K562 (cell line): ENCODE data around the gene MAP4K5. TPM values are rescaled to one million over a fixed set of nuclear protein-coding genes. Genes with fewer than 3 reads are reported as not detected.

ENCODE experiments used
- GABPA ChIP-seq: fragments of 200-800 bp; sonication (Bioruptor generic); conservative IDR thresholded peaks from 2 replicates; pipeline ENCODE4 v1.6.1; 2016; ENCODE audit warnings: low read depth, missing genetic modification characterization, missing compliant biosample characterization
- GABPB1 ChIP-seq: sonication (generic); formaldehyde crosslinking; IDR thresholded peaks from 2 replicates; pipeline ENCODE4 v1.8.0; 2022; ENCODE audit warnings: mild to moderate bottlenecking, missing genetic modification reagents
- JUN ChIP-seq, 2 experiments: sonication (generic) in 1 of 2; formaldehyde crosslinking in 1 of 2; IDR thresholded peaks; 2 replicates each; pipeline versions ENCODE4 v1.6.1 to v1.8.0; 2012 to 2022; ENCODE audit warnings: borderline replicate concordance in 2 of 2, mild to moderate bottlenecking in 2 of 2, improper control_type of control experiment in 1 of 2, low read depth in 1 of 2, low read length in 1 of 2, missing genetic modification reagents in 1 of 2
- L3MBTL2 ChIP-seq: fragments of 450-650 bp; IDR thresholded peaks from 2 replicates; pipeline ENCODE4 v1.6.1; 2016; ENCODE audit warnings: mild to moderate bottlenecking, moderate library complexity
- MEF2D ChIP-seq: conservative IDR thresholded peaks from 2 replicates; pipeline ENCODE4 v1.6.1; 2016; ENCODE audit warnings: low read depth, missing genetic modification characterization, missing compliant biosample characterization
- MTA3 ChIP-seq: fragments of 450-650 bp; formaldehyde crosslinking; IDR thresholded peaks from 2 replicates; pipeline ENCODE4 v1.6.1; 2017; ENCODE audit warnings: mild to moderate bottlenecking, borderline replicate concordance
- MYC ChIP-seq, 2 experiments: fragments of 250-450 bp in 1 of 2; sonication (Bioruptor Pico) in 1 of 2; IDR thresholded peaks; 2 replicates each; pipeline versions ENCODE4 v1.5.1 to v1.6.1; 2012 to 2021; ENCODE audit warnings: low read depth in 2 of 2, borderline replicate concordance in 1 of 2, improper control_type of control experiment in 1 of 2, low read length in 1 of 2, mild to moderate bottlenecking in 1 of 2, moderate library complexity in 1 of 2
- TAF7 ChIP-seq: fragments of 450-650 bp; IDR thresholded peaks from 2 replicates; pipeline ENCODE4 v1.6.1; 2016; ENCODE audit warnings: missing genetic modification characterization, missing compliant biosample characterization
- ZFPM2 ChIP-seq: fragments of 250-450 bp; sonication (Bioruptor Pico); IDR thresholded peaks from 2 replicates; pipeline ENCODE4 v1.5.1; 2022; ENCODE audit warnings: mild to moderate bottlenecking
- ZNF134 ChIP-seq: fragments of 250-450 bp; sonication (Bioruptor Pico); conservative IDR thresholded peaks from 2 replicates; pipeline ENCODE4 v1.4.0; 2020
- ZNF408 ChIP-seq: fragments of 250-450 bp; sonication (Bioruptor Pico); IDR thresholded peaks from 2 replicates; pipeline ENCODE4 v1.4.0; 2020; ENCODE audit warnings: low read depth, mild to moderate bottlenecking, moderate library complexity
- polyA plus RNA-seq, 8 experiments: library from polyadenylated mRNA; depleted of rRNA in 4 of 8; stranded (reverse) in 5 of 8; unstranded in 3 of 8; fragments of >200 nt; fragmentation: Nextera tagmentation in 2 of 8; fragmentation: Illumina TruSeq in 1 of 8; extraction: Ambion mirVana in 2 of 8; extraction: Trizol in 1 of 8; gene quantifications; 2 replicates each; pipeline versions ENCODE4 v1.2.1 to v1.2.3, GENCODE V29; 2011 to 2014; ENCODE audit warnings: inconsistent platforms in 1 of 8, missing spikeins in 1 of 8
- total RNA-seq, 7 experiments: library from RNA; depleted of rRNA in 6 of 7; stranded (reverse); fragments of >200 nt in 6 of 7; fragmentation: Illumina TruSeq in 2 of 7; extraction: Trizol in 2 of 7; gene quantifications; 2 replicates each; pipeline versions ENCODE4 v1.2.1 to v1.2.3, GENCODE V29; 2011 to 2021; ENCODE audit warnings: low replicate concordance in 1 of 7
- TF ChIP-seq, protein P1 (sequence below): fragments of 450-650 bp; formaldehyde crosslinking; IDR thresholded peaks from 2 replicates; pipeline ENCODE4 v1.4.0; 2020; ENCODE audit warnings: mild to moderate bottlenecking, mixed read lengths
- TF ChIP-seq, protein P2 (sequence below): fragments of 250-450 bp; sonication (Bioruptor Pico); IDR thresholded peaks from 2 replicates; pipeline ENCODE4 v1.5.1; 2021; ENCODE audit warnings: mild to moderate bottlenecking
- TF ChIP-seq, protein P3 (sequence below): fragments of 450-650 bp; IDR thresholded peaks from 2 replicates; pipeline ENCODE4 v1.6.1; 2016; ENCODE audit warnings: mild to moderate bottlenecking
- TF ChIP-seq, protein P4 (sequence below): fragments of 450-650 bp; IDR thresholded peaks from 2 replicates; pipeline ENCODE4 v1.6.1; 2016; ENCODE audit warnings: low read depth, mild to moderate bottlenecking, moderate library complexity
- TF ChIP-seq, protein P5 (sequence below): sonication (generic); formaldehyde crosslinking; IDR thresholded peaks from 2 replicates; pipeline ENCODE4 v1.8.0; 2022; ENCODE audit warnings: mild to moderate bottlenecking, missing genetic modification reagents
- TF ChIP-seq, protein P6 (sequence below), 2 experiments: fragments of 250-450 bp in 1 of 2; fragments of 450-650 bp in 1 of 2; sonication (Bioruptor Pico) in 1 of 2; IDR thresholded peaks; 2 replicates each; pipeline versions ENCODE4 v1.6.1 to v1.8.0; 2016 to 2021; ENCODE audit warnings: mild to moderate bottlenecking in 2 of 2, moderate library complexity in 2 of 2, missing compliant biosample characterization in 1 of 2, missing genetic modification characterization in 1 of 2

MAP4K5 gene
- total and polyA plus RNA-seq, 9 of the 15 experiments (the other 6 are each of a cell fraction or from before 2014, with no cell fraction given), result 5.9 to 29.4 (median 18.0) TPM

DNA sequence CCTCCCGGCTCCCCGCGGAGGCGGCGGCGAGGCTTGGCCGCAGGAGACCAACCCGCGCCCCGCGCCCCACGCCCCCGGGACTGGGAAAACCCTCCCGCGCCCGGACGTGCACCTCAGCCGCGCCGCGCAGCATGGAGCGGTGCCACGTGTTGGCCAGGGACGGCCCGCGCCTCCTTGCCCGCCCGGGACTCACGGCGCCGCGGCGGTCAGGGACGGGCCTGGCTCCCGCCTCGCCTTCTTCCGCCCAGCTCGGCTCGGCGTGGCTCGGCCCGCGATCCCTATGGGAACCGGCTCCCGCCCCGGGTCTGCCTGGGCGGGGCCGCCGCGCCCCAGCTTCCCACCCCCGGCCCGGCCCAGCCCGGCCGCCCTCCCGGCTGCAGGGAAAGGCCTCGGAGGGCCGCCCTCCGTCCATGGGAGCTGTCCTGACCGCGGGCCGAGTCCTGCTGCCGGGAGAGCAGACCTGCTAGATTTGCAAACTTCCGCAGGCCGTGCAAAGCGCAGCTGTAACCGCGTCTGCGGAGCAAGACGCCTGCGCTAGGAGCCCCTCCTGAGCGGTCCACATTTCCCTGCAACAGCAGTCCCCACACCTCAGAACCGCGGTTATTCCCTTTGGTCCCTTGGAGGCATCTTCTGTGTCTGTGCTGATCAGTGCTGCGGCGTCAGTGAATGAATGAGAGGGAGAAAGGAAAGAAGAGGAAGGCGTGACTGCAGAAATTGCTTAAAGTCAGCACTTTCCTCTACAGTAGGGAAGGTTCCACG, 135.6 kb downstream of the MAP4K5 start, which contains the start of gene CDKL1 (continued):
- TF ChIP-seq, protein P1, sequence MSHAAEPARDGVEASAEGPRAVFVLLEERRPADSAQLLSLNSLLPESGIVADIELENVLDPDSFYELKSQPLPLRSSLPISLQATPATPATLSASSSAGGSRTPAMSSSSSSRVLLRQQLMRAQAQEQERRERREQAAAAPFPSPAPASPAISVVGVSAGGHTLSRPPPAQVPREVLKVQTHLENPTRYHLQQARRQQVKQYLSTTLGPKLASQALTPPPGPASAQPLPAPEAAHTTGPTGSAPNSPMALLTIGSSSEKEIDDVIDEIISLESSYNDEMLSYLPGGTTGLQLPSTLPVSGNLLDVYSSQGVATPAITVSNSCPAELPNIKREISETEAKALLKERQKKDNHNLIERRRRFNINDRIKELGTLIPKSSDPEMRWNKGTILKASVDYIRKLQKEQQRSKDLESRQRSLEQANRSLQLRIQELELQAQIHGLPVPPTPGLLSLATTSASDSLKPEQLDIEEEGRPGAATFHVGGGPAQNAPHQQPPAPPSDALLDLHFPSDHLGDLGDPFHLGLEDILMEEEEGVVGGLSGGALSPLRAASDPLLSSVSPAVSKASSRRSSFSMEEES (CRISPR knock-in tag), result no peak
- TF ChIP-seq, protein P2, sequence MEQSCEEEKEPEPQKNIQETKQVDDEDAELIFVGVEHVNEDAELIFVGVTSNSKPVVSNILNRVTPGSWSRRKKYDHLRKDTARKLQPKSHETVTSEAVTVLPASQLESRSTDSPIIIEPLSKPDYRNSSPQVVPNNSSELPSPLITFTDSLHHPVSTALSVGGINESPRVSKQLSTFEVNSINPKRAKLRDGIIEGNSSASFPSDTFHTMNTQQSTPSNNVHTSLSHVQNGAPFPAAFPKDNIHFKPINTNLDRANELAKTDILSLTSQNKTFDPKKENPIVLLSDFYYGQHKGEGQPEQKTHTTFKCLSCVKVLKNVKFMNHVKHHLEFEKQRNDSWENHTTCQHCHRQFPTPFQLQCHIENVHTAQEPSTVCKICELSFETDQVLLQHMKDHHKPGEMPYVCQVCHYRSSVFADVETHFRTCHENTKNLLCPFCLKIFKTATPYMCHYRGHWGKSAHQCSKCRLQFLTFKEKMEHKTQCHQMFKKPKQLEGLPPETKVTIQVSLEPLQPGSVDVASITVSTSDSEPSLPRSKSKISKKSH (CRISPR knock-in tag), result no peak
- TF ChIP-seq, protein P3, sequence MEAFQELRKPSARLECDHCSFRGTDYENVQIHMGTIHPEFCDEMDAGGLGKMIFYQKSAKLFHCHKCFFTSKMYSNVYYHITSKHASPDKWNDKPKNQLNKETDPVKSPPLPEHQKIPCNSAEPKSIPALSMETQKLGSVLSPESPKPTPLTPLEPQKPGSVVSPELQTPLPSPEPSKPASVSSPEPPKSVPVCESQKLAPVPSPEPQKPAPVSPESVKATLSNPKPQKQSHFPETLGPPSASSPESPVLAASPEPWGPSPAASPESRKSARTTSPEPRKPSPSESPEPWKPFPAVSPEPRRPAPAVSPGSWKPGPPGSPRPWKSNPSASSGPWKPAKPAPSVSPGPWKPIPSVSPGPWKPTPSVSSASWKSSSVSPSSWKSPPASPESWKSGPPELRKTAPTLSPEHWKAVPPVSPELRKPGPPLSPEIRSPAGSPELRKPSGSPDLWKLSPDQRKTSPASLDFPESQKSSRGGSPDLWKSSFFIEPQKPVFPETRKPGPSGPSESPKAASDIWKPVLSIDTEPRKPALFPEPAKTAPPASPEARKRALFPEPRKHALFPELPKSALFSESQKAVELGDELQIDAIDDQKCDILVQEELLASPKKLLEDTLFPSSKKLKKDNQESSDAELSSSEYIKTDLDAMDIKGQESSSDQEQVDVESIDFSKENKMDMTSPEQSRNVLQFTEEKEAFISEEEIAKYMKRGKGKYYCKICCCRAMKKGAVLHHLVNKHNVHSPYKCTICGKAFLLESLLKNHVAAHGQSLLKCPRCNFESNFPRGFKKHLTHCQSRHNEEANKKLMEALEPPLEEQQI, result no peak
- no peak for TF ChIP-seq JUN (IDR thresholded peaks at IDR 0.05; ENCODE audit: borderline replicate concordance, low read depth, low read length)
- TF ChIP-seq JUN (CRISPR knock-in tag; IDR thresholded peaks at IDR 0.05; ENCODE audit: borderline replicate concordance), result no peak
- no peak for TF ChIP-seq ZNF134 (CRISPR knock-in tag)
- TF ChIP-seq, protein P4, sequence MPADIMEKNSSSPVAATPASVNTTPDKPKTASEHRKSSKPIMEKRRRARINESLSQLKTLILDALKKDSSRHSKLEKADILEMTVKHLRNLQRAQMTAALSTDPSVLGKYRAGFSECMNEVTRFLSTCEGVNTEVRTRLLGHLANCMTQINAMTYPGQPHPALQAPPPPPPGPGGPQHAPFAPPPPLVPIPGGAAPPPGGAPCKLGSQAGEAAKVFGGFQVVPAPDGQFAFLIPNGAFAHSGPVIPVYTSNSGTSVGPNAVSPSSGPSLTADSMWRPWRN, result no peak
- TF ChIP-seq MEF2D (tag), result no peak
- TF ChIP-seq ZNF408, result no peak
- TF ChIP-seq, protein P5, sequence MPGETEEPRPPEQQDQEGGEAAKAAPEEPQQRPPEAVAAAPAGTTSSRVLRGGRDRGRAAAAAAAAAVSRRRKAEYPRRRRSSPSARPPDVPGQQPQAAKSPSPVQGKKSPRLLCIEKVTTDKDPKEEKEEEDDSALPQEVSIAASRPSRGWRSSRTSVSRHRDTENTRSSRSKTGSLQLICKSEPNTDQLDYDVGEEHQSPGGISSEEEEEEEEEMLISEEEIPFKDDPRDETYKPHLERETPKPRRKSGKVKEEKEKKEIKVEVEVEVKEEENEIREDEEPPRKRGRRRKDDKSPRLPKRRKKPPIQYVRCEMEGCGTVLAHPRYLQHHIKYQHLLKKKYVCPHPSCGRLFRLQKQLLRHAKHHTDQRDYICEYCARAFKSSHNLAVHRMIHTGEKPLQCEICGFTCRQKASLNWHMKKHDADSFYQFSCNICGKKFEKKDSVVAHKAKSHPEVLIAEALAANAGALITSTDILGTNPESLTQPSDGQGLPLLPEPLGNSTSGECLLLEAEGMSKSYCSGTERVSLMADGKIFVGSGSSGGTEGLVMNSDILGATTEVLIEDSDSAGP (CRISPR knock-in tag), result no peak
- peak; percentile 87 for TF ChIP-seq L3MBTL2
- no peak for TF ChIP-seq MTA3
- TF ChIP-seq ZFPM2 (CRISPR knock-in tag), result no peak
- TF ChIP-seq GABPB1, result no peak
- TF ChIP-seq GABPA, result no peak
- TF ChIP-seq TAF7, result no peak
- TF ChIP-seq, protein P6, sequence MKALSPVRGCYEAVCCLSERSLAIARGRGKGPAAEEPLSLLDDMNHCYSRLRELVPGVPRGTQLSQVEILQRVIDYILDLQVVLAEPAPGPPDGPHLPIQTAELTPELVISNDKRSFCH (CRISPR knock-in tag; IDR thresholded peaks at IDR 0.05), result no peak
- TF ChIP-seq, protein P6 (tag; IDR thresholded peaks at IDR 0.05), result no peak; the same call in 1 of the 2 replicates
- peak; percentile 69; the same call in 1 of the 2 replicates for TF ChIP-seq MYC (IDR thresholded peaks at IDR 0.05; ENCODE audit: low read depth, low read length)
- no peak for TF ChIP-seq MYC (CRISPR knock-in tag; IDR thresholded peaks at IDR 0.05; ENCODE audit: borderline replicate concordance, low read depth)
